ENCODE measurements around the gene TPK1. TPM values are rescaled to one million over a fixed set of nuclear protein-coding genes. Genes with fewer than 3 reads are reported as not detected.

Gene TPK1
- total RNA-seq, 3 donors from 2014 or later = 9.2 to 10.5 (median 9.3) TPM

- no peaks in the 10 kb centered on the region for H3K27me3 Mint-ChIP-seq (ENCODE audit: low read depth)
- no peak overlapping the region for H3K4me3 Mint-ChIP-seq
- no peaks in the 10 kb centered on the region for H3K4me1 Mint-ChIP-seq (ENCODE audit: low read depth)
- ATAC-seq = no peak
- DNase-seq = no peak
- peaks cover 12% of the 10 kb centered on the region for H3K9me3 Mint-ChIP-seq
- H3K36me3 Mint-ChIP-seq (ENCODE audit: insufficient read depth) = peaks cover 19% of the 10 kb centered on the region
Observed at GRCh38 chr7:144484445-144484844, 351.4 kb downstream of the TPK1 start.

GRCh38 chr7:144483189-144483588 lies 352.7 kb downstream of the TPK1 start:
- DNase-seq (no peak), ATAC-seq (no peak)
- Mint-ChIP-seq H3K27me3 (ENCODE audit: low read depth) (no peaks in the 10 kb centered on the region), H3K4me3 (no peak overlapping the region), H3K36me3 (ENCODE audit: insufficient read depth) (peaks cover 19% of the 10 kb centered on the region), H3K4me1 (ENCODE audit: low read depth) (no peaks in the 10 kb centered on the region), H3K9me3 (peaks cover 12% of the 10 kb centered on the region)

- ATAC-seq = no peak
- Mint-ChIP-seq H3K4me3 (no peak overlapping the region), H3K27me3 (ENCODE audit: low read depth) (no peaks in the 10 kb centered on the region), H3K9me3 (peaks cover 12% of the 10 kb centered on the region), H3K36me3 (ENCODE audit: insufficient read depth) (peaks cover 10% of the 10 kb centered on the region), H3K4me1 (ENCODE audit: low read depth) (no peaks in the 10 kb centered on the region)
- no peak for DNase-seq
Observed at GRCh38 chr7:144481833-144482232, 354.0 kb downstream of the TPK1 start.

GRCh38 chr7:144477348-144477747 lies 358.5 kb downstream of the TPK1 start:
- Mint-ChIP-seq H3K27me3 (ENCODE audit: low read depth) (no peaks in the 10 kb centered on the region), H3K36me3 (ENCODE audit: insufficient read depth) (peaks cover 8% of the 10 kb centered on the region), H3K4me1 (ENCODE audit: low read depth) (no peaks in the 10 kb centered on the region), H3K9me3 (no peaks in the 10 kb centered on the region), H3K4me3 (no peak overlapping the region)
- no peak for DNase-seq
- no peak for ATAC-seq

- DNase-seq (no peak), ATAC-seq (no peak)
- Mint-ChIP-seq H3K4me3 (no peak overlapping the region), H3K4me1 (ENCODE audit: low read depth) (no peaks in the 10 kb centered on the region), H3K36me3 (ENCODE audit: insufficient read depth) (peaks cover 6% of the 10 kb centered on the region), H3K27me3 (ENCODE audit: low read depth) (no peaks in the 10 kb centered on the region), H3K9me3 (no peaks in the 10 kb centered on the region)
Observed at GRCh38 chr7:144474800-144475615, 360.8 kb downstream of the TPK1 start.

- H3K4me1 Mint-ChIP-seq (ENCODE audit: low read depth) = no peaks in the 10 kb centered on the region
Observed at GRCh38 chr7:144474363-144474762, 361.5 kb downstream of the TPK1 start.

GRCh38 chr7:144473908-144474307 lies 361.9 kb downstream of the TPK1 start:
- no peak for ATAC-seq
- Mint-ChIP-seq H3K27me3 (ENCODE audit: low read depth) (no peaks in the 10 kb centered on the region), H3K4me3 (no peak overlapping the region), H3K4me1 (ENCODE audit: low read depth) (no peaks in the 10 kb centered on the region), H3K9me3 (peaks cover under 1% of the 10 kb centered on the region), H3K36me3 (ENCODE audit: insufficient read depth) (peaks cover 13% of the 10 kb centered on the region)
- no peak for DNase-seq

More at GRCh38 chr7:144474363-144474762, 361.5 kb downstream of the TPK1 start:
- H3K36me3 Mint-ChIP-seq (ENCODE audit: insufficient read depth) = peaks cover 9% of the 10 kb centered on the region
- ATAC-seq = no peak
- no peak overlapping the region for H3K4me3 Mint-ChIP-seq
- H3K9me3 Mint-ChIP-seq = no peaks in the 10 kb centered on the region
- DNase-seq = no peak
- H3K27me3 Mint-ChIP-seq (ENCODE audit: low read depth) = no peaks in the 10 kb centered on the region

- no peaks in the 10 kb centered on the region for H3K4me1 Mint-ChIP-seq (ENCODE audit: low read depth)
- no peak overlapping the region for H3K4me3 Mint-ChIP-seq
- ATAC-seq = no peak
- H3K27me3 Mint-ChIP-seq (ENCODE audit: low read depth) = no peaks in the 10 kb centered on the region
- H3K36me3 Mint-ChIP-seq (ENCODE audit: insufficient read depth) = peaks cover 23% of the 10 kb centered on the region
- H3K9me3 Mint-ChIP-seq = peaks cover 18% of the 10 kb centered on the region
- no peak for DNase-seq
Observed at GRCh38 chr7:144470078-144470477, 365.8 kb downstream of the TPK1 start.

- H3K36me3 Mint-ChIP-seq (ENCODE audit: insufficient read depth) = peaks cover 29% of the 10 kb centered on the region
- DNase-seq (no peak), ATAC-seq (no peak)
- no peaks in the 10 kb centered on the region for H3K27me3 Mint-ChIP-seq (ENCODE audit: low read depth)
- H3K9me3 Mint-ChIP-seq = peaks cover 24% of the 10 kb centered on the region
- H3K4me1 Mint-ChIP-seq (ENCODE audit: low read depth) = no peaks in the 10 kb centered on the region
- no peak overlapping the region for H3K4me3 Mint-ChIP-seq
Observed at GRCh38 chr7:144468990-144469732, 366.7 kb downstream of the TPK1 start.

GRCh38 chr7:144459635-144460034 lies 376.2 kb downstream of the TPK1 start:
- Mint-ChIP-seq H3K9me3 (peaks cover 36% of the 10 kb centered on the region), H3K4me1 (ENCODE audit: low read depth) (no peaks in the 10 kb centered on the region), H3K36me3 (ENCODE audit: insufficient read depth) (peaks cover 49% of the 10 kb centered on the region), H3K27me3 (ENCODE audit: low read depth) (no peaks in the 10 kb centered on the region), H3K4me3 (no peak overlapping the region)
- no peak for ATAC-seq
- no peak for DNase-seq

- DNase-seq (no peak), ATAC-seq (no peak)
- Mint-ChIP-seq H3K27me3 (ENCODE audit: low read depth) (no peaks in the 10 kb centered on the region), H3K4me3 (no peak overlapping the region), H3K36me3 (ENCODE audit: insufficient read depth) (peaks cover 30% of the 10 kb centered on the region), H3K4me1 (ENCODE audit: low read depth) (no peaks in the 10 kb centered on the region), H3K9me3 (peaks cover 22% of the 10 kb centered on the region)
Observed at GRCh38 chr7:144455040-144455404, 380.8 kb downstream of the TPK1 start.

GRCh38 chr7:144454256-144455039 lies 381.4 kb downstream of the TPK1 start:
- H3K9me3 Mint-ChIP-seq = peaks cover 16% of the 10 kb centered on the region
- H3K27me3 Mint-ChIP-seq (ENCODE audit: low read depth) = no peaks in the 10 kb centered on the region
- peaks cover 24% of the 10 kb centered on the region for H3K36me3 Mint-ChIP-seq (ENCODE audit: insufficient read depth)
- ATAC-seq (no peak), DNase-seq (no peak)
- H3K4me1 Mint-ChIP-seq (ENCODE audit: low read depth) = no peaks in the 10 kb centered on the region
- H3K4me3 Mint-ChIP-seq = no peak overlapping the region

- Mint-ChIP-seq H3K36me3 (ENCODE audit: insufficient read depth) (peaks cover 24% of the 10 kb centered on the region), H3K27me3 (ENCODE audit: low read depth) (no peaks in the 10 kb centered on the region), H3K4me3 (no peak overlapping the region), H3K9me3 (peaks cover 15% of the 10 kb centered on the region), H3K4me1 (ENCODE audit: low read depth) (no peaks in the 10 kb centered on the region)
- DNase-seq (no peak), ATAC-seq (no peak)
Observed at GRCh38 chr7:144452064-144452463, 383.8 kb downstream of the TPK1 start.

- H3K4me3 Mint-ChIP-seq = no peak overlapping the region
- no peaks in the 10 kb centered on the region for H3K4me1 Mint-ChIP-seq (ENCODE audit: low read depth)
- H3K9me3 Mint-ChIP-seq = no peaks in the 10 kb centered on the region
- no peak for ATAC-seq
- peaks cover 4% of the 10 kb centered on the region for H3K36me3 Mint-ChIP-seq (ENCODE audit: insufficient read depth)
- no peaks in the 10 kb centered on the region for H3K27me3 Mint-ChIP-seq (ENCODE audit: low read depth)
- DNase-seq = no peak
Observed at GRCh38 chr7:144445590-144445989, 390.3 kb downstream of the TPK1 start.
